SU-DHL-6 (cell line): ENCODE data around the gene LRRK2.

Source experiments
- CTCF ChIP-seq: fragments of 200-600 bp; sonication (generic); IDR thresholded peaks from one replicate; pipeline ENCODE4 v1.5.1; 2017; ENCODE audit warnings: antibody characterized with exemption, mild to moderate bottlenecking, low read length, moderate library complexity; ENCODE audit not compliant: insufficient read depth, poor library complexity, severe bottlenecking
- EZH2phosphoT487 ChIP-seq: fragments of 200-600 bp; sonication (generic), shearing (Covaris generic); conservative IDR thresholded peaks from 2 replicates; pipeline ENCODE4 v1.6.1; 2018; ENCODE audit warnings: mild to moderate bottlenecking, antibody characterized with exemption, low read length, moderate library complexity, mixed read lengths

- TF ChIP-seq CTCF (no peak), EZH2phosphoT487 (no peak)
Measured at GRCh38 chr12:40253936-40254335, 29.1 kb downstream of the LRRK2 start.
